Colonic mucosa (tissue), 4 donors: Measurements from ENCODE around the gene PRAMEF11. TPM values are rescaled to one million over a fixed set of nuclear protein-coding genes. Genes with fewer than 3 reads are reported as not detected.
"Not testable (repeated sequence)": the region's sequence is repeated elsewhere in the genome, so short reads cannot be mapped to it uniquely, and the experiment has no call there.

ENCODE experiments used
- DNase-seq: peaks from one replicate; pipeline ENCODE4 v3.0.0-alpha.2; 2020
- H3K27ac ChIP-seq: fragments of 200-600 bp; one replicate; pipeline ENCODE4 v1.8.0; 2021
- H3K27me3 ChIP-seq: fragments of 200-600 bp; one replicate; pipeline ENCODE4 v1.8.0; 2021
- H3K36me3 ChIP-seq: fragments of 200-600 bp; one replicate; pipeline ENCODE4 v1.8.0; 2021
- H3K4me1 ChIP-seq: fragments of 200-600 bp; one replicate; pipeline ENCODE4 v1.8.0; 2021; ENCODE audit warnings: mild to moderate bottlenecking
- H3K4me3 ChIP-seq: fragments of 200-600 bp; one replicate; pipeline ENCODE4 v1.8.0; 2021
- H3K9ac ChIP-seq, 2 donors: one replicate each; pipeline ENCODE4 v1.7.0; 2013; ENCODE audit warnings: control low read depth in 2 of 2, low read depth in 2 of 2, low read length in 2 of 2
- H3K9me3 ChIP-seq: fragments of 200-600 bp; one replicate; pipeline ENCODE4 v1.8.0; 2021
- CTCF ChIP-seq: fragments of 200-600 bp; IDR thresholded peaks from one replicate; pipeline ENCODE4 v1.8.0; 2022; ENCODE audit warnings: antibody characterized with exemption, mild to moderate bottlenecking
- intact Hi-C: fragments of 100-400 bp; cut with DNase I; formaldehyde crosslinking; loops from one replicate; pipeline ENCODE4 v1.14.1; 2022
- total RNA-seq, 2 donors: library from RNA; stranded (reverse); fragmentation: NEBNext Ultra II Directional in 1 of 2; extraction: Animal tissue kit (Norgen Biotek cat#: 25700) in 1 of 2; gene quantifications; one replicate each; pipeline ENCODE4 v1.2.1, GENCODE V29; 2021
- donor health status: healthy.
- donor health status: DM: no; HTN: no; CAD: no.
- donor health status: DM: no; HTN: no; CAD: no.

The PRAMEF11 gene
- total RNA-seq, 2 donors from 2014 or later = not detected

- Histone ChIP-seq H3K9me3 (no peaks in the 10 kb centered on the region), H3K4me3 (no peak overlapping the region), H3K9ac (no peak overlapping the region), H3K36me3 (no peaks in the 10 kb centered on the region), H3K27ac (no peak overlapping the region), H3K27me3 (no peaks in the 10 kb centered on the region), H3K4me1 (no peaks in the 10 kb centered on the region)
- no peak for DNase-seq
- intact Hi-C loops = no loop called here
- TF ChIP-seq CTCF = no peak
Measured at GRCh38 chr1:12810691-12811408, 20.4 kb downstream of the PRAMEF11 start.

DNA sequence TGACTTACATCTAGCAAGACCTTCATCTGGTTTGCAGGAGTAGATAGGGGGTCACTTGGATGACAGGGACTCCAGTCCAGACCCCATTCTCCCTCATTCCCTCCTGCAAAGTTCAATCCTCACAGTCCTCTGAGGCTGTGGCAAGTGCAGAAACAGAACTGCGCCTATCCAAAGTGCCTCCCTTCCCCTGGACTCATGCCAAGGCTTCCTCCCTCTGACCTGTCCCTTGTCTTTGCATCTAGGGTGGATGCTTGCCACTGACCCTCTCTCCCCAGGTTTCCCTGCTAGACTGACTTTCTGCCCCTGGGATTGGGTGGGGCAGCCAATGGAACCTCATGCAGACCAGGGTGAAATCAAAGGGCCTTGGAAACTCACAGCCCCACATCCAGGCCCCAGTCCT lies 21.3 kb downstream of the PRAMEF11 start:
- no peak for TF ChIP-seq CTCF
- Histone ChIP-seq H3K27ac (no peak overlapping the region), H3K4me1 (no peaks in the 10 kb centered on the region), H3K36me3 (no peaks in the 10 kb centered on the region), H3K4me3 (no peak overlapping the region), H3K9ac (no peak overlapping the region), H3K27me3 (no peaks in the 10 kb centered on the region), H3K9me3 (no peaks in the 10 kb centered on the region)
- DNase-seq = no peak
- intact Hi-C loops = no loop called here

DNA sequence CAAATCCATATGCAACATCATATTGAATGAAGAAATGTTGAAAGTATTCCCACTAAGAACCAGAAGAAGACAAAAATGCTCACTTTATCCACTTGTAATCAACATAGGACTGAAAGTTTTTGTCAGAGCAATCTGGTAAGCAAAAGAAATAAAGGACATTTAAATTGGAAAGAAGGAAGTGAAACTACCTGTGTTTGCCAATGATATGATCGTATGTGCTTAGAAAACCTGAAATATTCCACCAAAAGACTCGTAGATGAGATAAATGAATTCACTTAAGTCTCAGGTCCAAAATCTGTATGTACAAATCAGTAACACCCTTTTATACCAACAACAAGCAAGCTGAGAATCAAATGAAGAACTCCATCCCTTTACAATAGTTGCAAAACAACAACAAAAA lies 31.5 kb downstream of the PRAMEF11 start:
- Histone ChIP-seq H3K4me1 (no peaks in the 10 kb centered on the region), H3K27ac (no peak overlapping the region), H3K27me3 (no peaks in the 10 kb centered on the region), H3K4me3 (no peak overlapping the region), H3K9me3 (no peaks in the 10 kb centered on the region), H3K36me3 (no peaks in the 10 kb centered on the region), H3K9ac (no peak overlapping the region)
- no peak for DNase-seq
- TF ChIP-seq CTCF = no peak
- intact Hi-C loops = no loop called here

GRCh38 chr1:12798911-12799310 lies 32.3 kb downstream of the PRAMEF11 start:
- Histone ChIP-seq H3K9me3 (no peaks in the 10 kb centered on the region), H3K27me3 (no peaks in the 10 kb centered on the region), H3K4me1 (no peaks in the 10 kb centered on the region), H3K4me3 (no peak overlapping the region), H3K27ac (no peak overlapping the region), H3K36me3 (no peaks in the 10 kb centered on the region), H3K9ac (no peak overlapping the region)
- DNase-seq = no peak
- TF ChIP-seq CTCF = no peak
- intact Hi-C loops = no loop called here

- DNase-seq, H3K4me3 ChIP-seq, H3K27me3 ChIP-seq, H3K4me1 ChIP-seq, intact Hi-C loops, H3K9me3 ChIP-seq, H3K36me3 ChIP-seq, H3K27ac ChIP-seq, H3K9ac ChIP-seq: not testable (repeated sequence)
Measured at GRCh38 chr1:12791097-12791496, 40.1 kb downstream of the PRAMEF11 start, which contains the start of gene PRAMEF1. PRAMEF1 (plus strand) TSS chr1:12791397; CDS start chr1:12793228, 1,831 bp downstream.

DNA sequence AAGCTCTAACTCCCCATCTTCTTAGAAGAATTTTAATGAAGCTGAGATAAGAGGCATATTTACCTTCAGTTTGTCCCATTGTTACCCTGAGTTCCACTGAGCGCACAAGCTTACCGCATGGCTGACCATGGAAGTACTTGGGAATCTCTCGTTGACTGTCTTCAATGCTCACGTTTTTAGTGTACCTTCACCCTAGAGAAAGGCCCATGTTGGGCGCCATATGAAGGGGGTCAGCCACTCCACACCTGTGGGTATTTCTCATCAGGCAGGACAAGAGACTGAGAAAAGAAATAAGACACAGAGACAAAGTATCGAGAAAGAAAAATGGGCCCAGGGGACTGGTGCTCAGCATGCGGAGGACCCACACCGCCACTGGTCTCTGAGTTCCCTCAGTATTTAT lies 46.5 kb downstream of the PRAMEF11 start:
- H3K27me3 ChIP-seq = not testable (repeated sequence)

GRCh38 chr1:12783783-12784182 lies 47.4 kb downstream of the PRAMEF11 start:
- H3K9ac ChIP-seq, H3K9me3 ChIP-seq, H3K4me3 ChIP-seq, H3K4me1 ChIP-seq, H3K36me3 ChIP-seq, DNase-seq, H3K27me3 ChIP-seq, intact Hi-C loops, H3K27ac ChIP-seq: not testable (repeated sequence)

More for the DNA sequence above, 46.5 kb downstream of the PRAMEF11 start:
- H3K4me3 ChIP-seq, intact Hi-C loops, H3K9me3 ChIP-seq, DNase-seq, H3K36me3 ChIP-seq, H3K4me1 ChIP-seq, H3K9ac ChIP-seq, H3K27ac ChIP-seq: not testable (repeated sequence)

- H3K9me3 ChIP-seq, H3K4me1 ChIP-seq, intact Hi-C loops, H3K9ac ChIP-seq, H3K27me3 ChIP-seq, H3K27ac ChIP-seq, H3K36me3 ChIP-seq, H3K4me3 ChIP-seq, DNase-seq: not testable (repeated sequence)
Measured at GRCh38 chr1:12781488-12781887, 49.7 kb downstream of the PRAMEF11 start.
